Thyroid gland (tissue), 4 donors: ENCODE measurements around the gene TBCC. TPM values are rescaled to one million over a fixed set of nuclear protein-coding genes. Genes with fewer than 3 reads are reported as not detected.

Source experiments
- total RNA-seq, 4 donors: library from RNA; depleted of rRNA; stranded (reverse); fragments of >200 nt; gene quantifications; one replicate each; pipeline ENCODE4 v1.2.3, GENCODE V29; 2016

The TBCC gene
- total RNA-seq, 4 donors from 2014 or later: 37.2 to 48.9 (median 48.4) TPM

Other genes with a start within 250 kb of the TBCC start
- 10 to 100 TPM; 36.3 to 54.0 (median 44.3) TPM for gene UBR2, start 182.1 kb downstream of the TBCC start, total RNA-seq
- gene PRPH2, start 23.5 kb downstream of the TBCC start, total RNA-seq: 10 to 100 TPM in 1 of 4 donors, 1 to 10 TPM in 2, under 1 TPM in 1; 0.59 to 11.4 (median 3.6) TPM
- gene BICRAL, start 35.9 kb upstream of the TBCC start, total RNA-seq: 10 to 100 TPM; 19.9 to 24.5 (median 23.6) TPM
- gene RPL7L1, start 133.5 kb upstream of the TBCC start, total RNA-seq: 100 to 1,000 TPM in 3 of 4 donors, 10 to 100 TPM in 1; 99.1 to 121 (median 103) TPM
- gene PTCRA, start 169.9 kb upstream of the TBCC start, total RNA-seq: not detected
- gene CNPY3, start 183.4 kb upstream of the TBCC start, total RNA-seq: 10 to 100 TPM; 33.2 to 60.0 (median 45.0) TPM
- 1 to 10 TPM in 3 of 4 donors, under 1 TPM in 1; 0.98 to 7.5 (median 2.5) TPM for gene GNMT, start 214.7 kb upstream of the TBCC start, total RNA-seq
- gene PEX6, start 233.1 kb upstream of the TBCC start, total RNA-seq: 10 to 100 TPM; 23.7 to 39.9 (median 28.4) TPM
- gene PPP2R5D, start 238.5 kb upstream of the TBCC start, total RNA-seq: 10 to 100 TPM; 22.8 to 47.0 (median 28.2) TPM